Occipital lobe (tissue), 2 donors: Measurements from ENCODE around the gene ARHGDIG. TPM values are rescaled to one million over a fixed set of nuclear protein-coding genes. Genes with fewer than 3 reads are reported as not detected.
"Not testable (repeated sequence)": the region's sequence is repeated elsewhere in the genome, so short reads cannot be mapped to it uniquely, and the experiment has no call there.

Experiments
- DNase-seq: peaks from one replicate; lab custom pipeline; 2025; lab: John Stamatoyannopoulos, UW
- total RNA-seq: library from RNA; depleted of rRNA; stranded (reverse); fragments of >200 nt; gene quantifications from one replicate; pipeline ENCODE4 v1.2.3, GENCODE V29; 2014

Gene ARHGDIG
- total RNA-seq, 1 donor from 2014 or later, result 35.9 TPM

DNA sequence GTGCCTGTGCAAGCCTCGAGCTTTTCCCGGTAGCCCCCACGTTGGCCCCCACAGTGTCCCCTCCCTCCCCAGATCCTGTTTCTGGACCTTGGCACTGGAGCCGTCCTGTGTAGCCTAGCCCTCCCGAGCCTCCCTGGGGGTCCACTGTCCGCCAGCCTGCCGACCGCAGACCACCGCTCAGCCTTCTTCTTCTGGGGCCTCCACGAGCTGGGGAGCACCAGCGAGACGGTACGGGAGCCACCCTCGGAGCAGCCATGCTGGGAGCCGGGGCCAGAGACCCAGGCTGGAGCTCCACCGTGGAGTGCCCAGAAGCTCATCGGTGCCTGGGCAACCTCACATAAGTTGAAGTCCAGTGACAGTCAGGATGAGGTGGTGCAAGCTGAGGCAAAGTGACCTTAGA lies 16.4 kb upstream of the ARHGDIG start:
- DNase-seq, result no peak

DNA sequence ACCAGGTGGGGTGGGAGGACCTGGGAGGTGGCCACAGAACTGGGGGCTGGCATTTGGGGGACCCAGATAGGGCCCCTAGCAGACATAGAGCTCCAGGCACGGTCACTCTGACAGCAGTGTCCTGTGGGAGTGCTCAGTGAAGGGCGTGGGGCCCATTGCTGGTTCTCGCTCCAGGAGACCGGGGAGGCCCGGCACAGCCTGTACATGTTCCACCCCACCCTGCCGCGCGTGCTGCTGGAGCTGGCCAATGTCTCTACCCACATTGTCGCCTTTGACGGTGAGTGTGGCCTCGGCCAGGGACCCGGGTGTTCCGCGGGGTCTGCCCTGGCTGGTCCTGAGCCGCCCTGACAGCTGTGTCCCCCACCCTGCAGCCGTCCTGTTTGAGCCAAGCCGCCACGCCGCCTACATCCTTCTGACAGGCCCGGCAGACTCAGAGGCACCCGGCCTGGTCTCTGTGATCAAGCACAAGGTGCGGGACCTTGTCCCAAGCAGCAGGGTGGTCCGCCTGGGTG lies 15.9 kb upstream of the ARHGDIG start:
- no peak for DNase-seq

DNA sequence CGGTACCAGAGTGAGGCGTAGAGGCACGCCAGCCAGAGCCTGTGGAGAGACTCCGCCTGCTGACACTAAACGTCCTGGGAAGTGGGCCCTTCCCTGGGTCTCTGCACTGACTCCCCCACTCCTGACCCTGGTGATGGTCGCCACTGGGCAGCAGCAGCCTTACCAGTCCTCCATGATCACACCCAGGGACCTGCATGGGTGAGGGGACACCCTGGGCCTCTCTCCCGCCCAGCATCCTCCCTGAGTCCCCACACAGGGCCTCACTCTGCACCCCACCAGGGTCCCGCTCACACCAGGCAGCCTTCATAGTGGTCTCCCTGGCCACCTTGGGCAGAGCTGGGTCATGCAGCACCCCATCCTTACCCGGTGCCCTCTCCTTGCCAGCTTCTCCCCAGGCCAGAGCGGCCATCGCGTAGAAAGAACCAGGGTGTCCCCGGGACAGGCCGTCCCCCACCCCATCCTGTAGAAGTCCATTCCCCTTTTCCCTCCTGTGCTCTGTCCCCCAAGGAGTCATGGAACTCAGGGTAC lies 15.3 kb upstream of the ARHGDIG start:
- DNase-seq, result no peak

DNA sequence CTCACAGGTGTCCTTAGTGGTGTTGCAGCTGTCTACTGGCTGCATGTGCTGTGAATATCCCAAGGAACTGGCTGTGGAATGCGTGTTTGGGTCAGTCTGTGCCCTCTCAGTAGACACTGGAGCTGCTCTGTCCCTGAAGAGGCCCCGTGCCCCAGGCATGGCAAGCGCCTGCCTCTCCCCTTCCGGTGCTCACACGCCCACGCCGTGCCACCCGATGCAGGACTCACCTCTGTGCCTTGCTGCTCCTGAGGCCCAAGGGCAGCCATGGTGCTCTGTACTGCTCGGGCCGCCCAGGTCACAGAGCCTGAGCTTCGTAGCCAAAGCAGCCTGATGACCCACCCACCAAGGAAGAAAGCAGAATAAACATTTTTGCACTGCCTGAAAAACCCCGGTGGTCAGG lies 14.7 kb upstream of the ARHGDIG start:
- no peak for DNase-seq

DNA sequence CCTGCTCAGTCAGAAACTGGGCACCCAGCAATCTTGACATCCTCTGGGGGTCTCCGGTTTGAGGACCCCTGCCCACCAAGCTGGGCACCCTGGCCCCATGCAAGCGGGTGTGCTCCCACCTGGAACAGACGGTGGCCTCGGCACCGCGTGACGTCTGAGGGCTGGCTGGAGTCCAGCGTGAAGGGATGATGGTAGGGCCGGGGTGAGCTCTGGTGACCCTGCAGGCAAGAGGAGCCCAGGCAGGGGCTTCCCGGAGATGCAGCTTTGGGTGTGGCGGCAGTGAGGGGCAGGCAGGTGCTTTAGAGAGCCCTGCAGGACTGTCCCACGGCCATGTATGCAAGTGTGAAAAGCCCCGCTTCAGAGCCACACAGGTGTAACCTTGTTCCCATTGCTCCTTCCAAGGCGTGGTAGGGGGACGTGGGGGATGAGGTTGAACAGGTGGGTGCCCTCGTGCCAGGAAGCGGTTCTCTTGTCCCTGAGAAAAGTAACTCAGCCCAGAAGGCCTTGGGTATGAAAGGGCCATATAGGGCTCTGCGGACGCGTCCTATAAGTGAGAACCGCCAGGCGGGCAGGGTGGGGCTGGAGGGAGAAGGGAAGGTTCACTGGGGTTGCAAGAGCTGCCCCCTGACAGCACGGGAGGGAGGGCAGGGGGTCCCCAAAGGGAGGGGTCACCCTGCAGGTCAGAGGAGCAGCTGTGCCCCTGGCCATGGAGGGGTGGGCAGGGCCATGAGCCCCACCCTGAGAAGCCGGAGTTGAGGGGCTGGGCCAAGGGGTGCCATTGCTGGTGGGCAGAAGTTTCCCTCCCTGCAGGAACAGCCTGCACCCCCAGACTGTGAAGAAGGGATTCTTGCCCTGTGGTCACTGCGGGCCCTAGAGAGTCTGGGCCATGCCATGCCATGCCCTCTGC lies 13.9 kb upstream of the ARHGDIG start:
- DNase-seq, result no peak

DNA sequence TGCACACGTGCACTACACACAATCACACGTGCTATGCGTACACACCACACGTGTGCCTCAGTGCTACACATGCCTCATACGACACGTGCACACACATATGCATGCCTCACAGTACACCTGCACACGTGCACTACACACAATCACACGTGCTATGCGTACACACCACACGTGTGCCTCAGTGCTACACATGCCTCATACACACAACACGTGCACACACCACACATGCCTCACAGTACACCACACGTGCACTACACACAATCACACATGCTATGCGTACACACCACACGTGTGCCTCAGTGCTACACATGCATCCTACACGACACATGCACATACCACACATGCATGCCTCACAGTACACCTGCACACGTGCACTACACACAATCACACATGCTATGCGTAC lies 12.8 kb upstream of the ARHGDIG start:
- DNase-seq, result not testable (repeated sequence)

DNA sequence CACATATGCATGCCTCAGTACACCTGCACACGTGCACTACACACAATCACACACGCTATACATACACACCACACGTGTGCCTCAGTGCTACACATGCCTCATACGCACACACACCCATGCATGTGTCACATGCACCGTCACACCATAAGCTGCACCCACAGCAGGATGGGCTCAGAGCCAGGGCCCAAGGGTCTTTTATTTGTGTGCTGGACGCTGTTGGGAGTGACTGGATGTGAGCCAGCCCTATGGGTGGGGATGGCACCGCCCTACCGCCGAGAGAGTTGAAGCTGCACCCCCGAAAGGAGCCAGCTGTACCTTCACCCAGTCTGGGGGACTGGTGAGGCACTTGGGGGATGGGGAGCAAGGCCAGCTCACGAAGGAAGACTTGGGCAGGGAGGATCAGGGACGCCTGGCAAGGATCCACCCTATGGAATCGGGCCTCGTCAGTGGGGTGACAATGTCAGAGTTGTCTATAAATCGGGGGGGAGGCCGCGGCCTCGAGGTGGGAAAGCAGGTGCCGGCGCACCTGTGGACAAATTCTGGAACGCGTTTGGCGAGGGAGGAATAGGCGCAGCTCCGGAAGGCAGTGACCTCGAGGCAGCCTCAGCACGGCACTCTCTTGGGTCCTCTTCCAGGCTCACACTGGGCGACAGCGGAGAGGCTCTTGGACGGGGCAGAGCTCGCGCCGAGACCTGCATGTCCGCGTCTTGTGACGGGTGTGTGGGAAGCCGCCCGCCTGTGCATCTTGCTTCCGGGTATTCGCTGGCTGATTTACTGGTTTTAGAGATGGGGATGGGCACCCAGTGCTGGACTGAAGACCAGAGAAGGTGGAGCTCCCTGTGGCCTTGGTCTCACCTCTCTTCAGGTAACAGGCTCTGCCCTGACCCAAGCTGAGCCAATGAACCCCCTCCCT lies 12.0 kb upstream of the ARHGDIG start:
- DNase-seq, result no peak

DNA sequence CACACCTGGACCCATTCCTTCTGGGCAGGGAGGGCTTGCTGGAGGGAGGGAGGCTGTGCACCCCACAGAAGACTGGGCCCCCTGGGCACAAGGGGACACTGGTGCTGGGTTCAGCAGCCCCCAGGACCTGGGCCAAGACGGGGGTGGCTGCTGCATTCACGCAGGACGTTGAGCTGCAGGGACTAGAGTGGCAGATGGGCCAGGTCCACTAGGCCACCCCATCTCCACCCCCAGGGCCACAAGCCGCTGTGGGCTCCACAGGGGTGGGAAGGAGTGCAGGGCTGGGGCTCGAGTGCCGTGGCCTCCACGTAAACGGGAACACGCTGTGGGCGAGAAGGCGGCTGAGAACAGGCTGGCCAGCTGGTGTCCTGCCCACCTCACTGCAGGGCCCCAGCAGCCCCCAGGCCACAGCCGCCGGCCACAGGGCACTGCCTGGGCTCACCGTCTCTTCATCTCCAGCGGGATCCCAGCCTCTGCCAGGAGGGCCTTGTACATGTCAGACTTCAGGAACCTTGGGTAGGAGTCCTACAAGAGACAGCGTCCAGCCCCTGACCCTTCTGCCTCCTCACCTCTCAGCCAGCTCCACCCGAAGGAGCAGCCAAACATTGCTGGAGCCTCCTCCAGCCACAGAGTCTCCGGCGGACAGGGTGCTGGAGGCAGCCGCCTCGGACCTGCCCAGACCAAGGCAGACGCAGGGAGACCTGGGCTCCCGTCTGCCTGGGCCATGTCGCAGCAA lies 11.2 kb upstream of the ARHGDIG start:
- no peak for DNase-seq

DNA sequence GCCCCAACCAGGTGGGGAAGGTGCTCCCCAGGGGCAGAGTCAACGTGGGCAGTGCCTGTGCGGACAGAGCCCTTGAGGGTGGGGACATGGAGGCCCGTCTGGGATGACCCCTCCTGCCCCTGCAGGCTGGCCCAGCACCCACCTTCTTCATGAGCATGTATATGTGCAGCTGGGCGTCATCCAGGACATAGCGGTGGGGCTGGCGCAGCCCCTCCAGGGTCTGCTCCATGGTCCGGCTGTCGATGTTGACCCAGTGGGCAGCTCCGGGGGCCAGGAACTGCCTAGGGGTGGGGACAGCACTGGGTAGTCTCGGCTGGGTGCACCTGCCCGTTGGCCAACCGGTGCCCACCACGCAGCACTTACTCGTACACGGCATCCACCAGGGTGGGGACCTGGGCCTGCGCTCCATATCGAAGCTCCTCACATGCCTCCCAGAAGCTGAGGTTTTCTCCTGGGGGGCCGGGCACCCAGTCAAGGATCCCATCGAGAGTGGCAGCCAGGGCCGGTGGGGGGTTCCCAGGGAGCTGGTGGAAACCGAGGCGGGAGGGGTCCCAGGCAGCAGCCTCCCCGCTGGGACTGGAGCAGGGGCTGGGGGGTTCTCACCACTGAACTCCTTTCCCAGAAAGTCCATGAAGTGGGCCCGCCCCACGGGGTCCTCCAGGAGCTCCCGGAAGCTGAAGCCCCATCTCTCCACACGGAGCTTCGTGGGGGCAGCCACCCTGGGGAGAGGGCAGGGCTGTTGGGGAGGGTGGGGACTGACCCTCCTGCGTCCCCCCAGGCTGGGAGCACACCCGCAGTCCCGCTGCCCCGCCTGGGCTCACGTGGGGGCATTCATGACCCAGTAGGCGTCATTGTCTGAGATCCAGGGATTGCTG lies 9.8 kb upstream of the ARHGDIG start:
- no peak for DNase-seq

DNA sequence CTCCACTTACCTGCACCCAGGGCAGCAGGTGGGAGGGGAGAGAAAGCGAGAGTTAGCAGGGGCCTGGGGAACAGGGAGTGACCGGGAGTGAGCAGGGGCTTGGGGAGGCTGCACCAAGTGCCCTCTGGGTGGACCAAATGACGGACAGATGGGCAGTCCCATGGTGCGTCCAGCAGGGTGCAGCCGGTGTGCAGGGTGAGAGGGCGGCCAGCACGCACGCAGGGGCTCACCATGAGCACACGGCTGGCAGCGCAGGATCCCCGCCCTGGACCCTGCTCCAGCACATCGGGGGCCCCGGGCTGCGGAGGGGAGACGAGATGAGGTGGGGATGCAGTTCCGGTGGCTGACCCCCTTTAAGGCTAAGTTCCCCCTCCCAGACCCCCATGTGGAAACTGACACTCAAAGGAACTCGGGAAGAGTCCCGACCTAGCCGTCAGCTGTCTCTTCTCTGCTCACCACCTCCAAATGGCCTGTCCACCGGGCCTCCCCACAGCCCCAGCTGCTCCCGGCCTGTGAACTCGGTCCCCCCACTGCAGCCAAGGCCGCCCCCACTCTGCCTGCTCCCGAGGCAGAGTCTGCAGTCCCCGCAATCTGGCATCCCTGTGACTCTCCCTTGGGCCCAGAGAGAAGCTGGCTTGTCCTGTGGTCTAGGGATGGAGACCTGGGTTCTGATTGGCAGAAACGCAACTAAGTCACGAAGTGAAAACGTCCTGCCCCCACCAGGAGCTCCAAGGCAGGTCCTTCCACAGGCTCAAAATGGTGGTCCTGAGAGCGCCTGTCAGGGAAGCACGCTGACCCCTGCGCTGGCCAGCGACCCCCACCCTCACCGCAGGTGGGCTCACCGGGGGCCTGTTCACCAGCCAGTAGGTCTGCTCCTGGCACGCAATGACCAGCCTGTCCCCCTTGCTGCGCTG lies 7.5 kb upstream of the ARHGDIG start:
- no peak for DNase-seq

DNA sequence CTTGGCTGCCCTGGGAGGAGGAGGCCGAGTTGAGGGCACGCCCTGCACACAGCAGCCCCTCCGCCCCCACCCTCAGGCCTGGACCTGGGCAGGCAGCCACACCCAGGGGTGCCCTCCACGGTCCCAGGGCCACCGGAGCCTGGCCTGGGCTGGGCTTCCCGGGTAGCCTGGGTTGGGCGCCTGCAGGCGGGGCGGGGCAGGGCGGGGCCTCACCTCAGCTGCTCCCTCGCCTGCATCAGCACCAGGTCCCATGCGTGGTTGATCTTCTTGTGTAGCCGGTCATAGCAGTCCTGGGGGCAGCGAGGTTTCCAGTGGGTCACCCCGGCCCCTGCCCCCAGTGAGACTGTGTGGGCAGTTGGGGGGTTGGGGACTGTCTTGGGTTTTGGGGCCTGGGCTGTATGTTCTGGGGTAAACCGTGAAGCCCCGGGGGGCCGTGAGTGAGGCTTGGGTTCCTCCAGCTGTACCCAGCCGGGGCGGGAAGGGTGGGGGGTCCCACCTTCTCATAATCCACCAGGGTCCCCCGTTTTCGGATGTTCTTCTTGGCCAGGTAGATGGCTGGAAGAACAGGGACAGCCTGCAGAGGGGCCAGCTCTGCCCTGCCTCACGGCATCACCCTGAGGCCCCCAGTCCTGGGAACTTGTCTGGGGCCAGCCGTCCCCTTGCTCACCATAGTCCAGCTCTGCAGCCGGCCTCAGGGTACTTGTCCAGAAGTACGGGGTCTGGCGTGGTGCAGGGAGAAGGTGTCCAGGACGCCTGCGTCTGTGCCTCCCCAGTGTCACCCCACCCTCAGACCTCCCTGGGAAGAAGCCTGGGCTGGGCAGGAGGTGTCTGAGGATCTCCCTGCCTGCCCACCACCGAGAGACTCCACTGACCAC lies 6.6 kb upstream of the ARHGDIG start:
- no peak for DNase-seq

DNA sequence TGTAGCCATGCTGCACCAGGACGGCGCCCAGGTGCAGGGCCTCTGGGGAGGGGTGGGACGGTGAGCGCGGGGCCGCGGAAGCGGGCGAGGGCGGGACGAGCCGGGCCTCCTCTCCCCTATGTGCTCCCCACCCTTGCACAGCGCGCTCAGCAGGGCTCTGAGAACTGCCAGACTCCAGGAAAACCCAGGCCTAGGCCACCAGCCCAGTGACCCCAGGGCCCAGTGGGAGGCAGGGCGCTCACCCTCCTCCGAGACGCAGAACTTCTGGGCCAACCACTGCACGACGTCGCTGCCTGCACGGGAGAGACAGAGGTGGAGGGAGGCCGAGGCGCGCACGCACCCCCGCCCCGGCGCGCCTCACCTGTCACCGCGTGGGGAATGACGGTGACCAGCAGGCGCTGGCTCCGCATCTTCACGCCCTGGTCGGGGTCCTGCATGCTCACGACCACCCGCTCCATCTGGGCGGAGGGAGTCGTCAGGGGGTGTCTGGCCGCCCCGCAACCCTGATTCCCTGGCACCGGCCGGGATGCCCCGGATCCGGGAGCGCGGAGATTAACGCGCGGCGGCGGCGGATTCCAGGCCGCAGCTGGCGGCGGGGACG lies 5.2 kb upstream of the ARHGDIG start:
- no peak for DNase-seq

DNA sequence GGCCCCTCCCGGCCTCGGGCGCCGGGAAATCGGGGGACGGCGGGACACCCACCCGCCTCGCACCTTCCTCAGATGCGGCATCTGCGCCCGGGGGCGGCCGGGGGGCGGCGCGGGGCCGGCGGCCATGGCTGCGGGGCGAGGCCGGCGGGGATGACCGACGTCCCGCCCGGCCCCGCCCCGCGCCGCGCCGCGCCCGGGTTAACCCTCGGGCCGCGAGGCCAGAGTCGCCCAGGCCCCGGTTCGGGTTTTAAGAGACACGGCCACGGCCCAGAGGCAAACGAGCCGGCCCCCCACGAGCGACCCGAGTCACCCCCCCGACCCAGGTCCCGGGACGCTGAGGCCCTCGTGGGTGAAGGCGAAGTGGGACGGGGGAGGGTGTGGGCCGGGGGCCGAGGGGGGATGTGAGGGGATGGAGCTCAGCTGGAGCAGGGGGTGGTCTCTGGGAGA lies 4.6 kb upstream of the ARHGDIG start, which contains the start of gene RGS11:
Gene RGS11, minus strand, starts transcription at position 159 of the 447 bp plus-strand sequence. Its CDS starts 33 bp downstream, at position 126.
- no peak for DNase-seq

DNA sequence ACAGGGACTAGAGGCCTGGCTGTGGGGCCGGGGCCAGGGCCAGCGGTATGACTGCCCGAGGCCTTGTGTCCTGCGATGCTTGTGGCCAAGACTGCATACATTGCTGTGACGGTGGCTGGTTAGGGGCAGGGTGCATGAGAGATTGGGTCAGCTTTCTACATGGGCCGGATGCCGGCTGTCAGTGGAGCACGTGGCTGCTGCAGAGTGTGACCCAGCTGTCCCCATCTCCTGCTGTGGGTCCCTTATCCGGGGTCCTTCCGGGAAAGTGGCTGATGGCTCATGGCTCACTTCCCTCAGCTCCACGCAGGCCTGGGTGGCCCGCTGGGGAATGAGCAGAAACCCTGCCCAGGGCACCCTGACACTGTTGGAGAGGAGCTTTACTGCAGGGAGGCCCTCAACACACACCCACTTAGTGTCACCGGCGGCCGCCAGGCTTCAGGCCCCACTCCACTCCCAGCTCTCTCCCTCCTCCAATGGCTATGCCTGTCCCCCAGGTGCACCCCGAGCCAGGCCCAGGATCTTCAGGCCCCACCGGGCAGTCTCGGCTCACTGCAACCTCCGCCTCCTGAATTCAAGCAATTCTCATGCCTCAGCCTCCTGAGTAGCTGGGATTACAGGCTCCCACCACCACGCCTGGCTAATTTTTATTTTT lies 3.8 kb upstream of the ARHGDIG start:
- DNase-seq, result no peak

DNA sequence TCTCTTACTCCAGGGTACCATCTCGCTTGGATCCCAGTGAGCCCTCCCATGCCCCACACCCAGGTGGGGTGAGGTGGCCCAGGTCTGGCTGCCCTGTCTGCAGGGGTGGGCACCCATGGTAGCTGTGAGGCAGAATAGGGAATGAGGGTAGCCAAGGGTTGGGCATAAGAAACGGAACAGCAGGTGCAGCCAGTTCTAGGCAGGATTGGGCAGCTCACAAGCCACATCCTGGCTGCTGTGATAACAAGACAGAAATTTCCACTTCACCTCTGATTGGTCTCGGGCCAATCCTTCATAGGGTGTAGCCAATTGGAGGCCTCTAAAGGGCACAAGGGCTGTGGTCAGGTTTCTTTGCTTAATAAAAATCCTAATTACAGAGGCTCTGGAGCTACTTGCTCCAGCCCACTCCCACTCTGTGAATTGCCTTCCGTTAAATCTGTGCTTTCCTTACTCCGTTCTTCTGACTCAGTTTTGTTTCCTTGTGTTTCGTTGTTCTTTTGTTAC lies 1.5 kb upstream of the ARHGDIG start:
- no peak for DNase-seq

DNA sequence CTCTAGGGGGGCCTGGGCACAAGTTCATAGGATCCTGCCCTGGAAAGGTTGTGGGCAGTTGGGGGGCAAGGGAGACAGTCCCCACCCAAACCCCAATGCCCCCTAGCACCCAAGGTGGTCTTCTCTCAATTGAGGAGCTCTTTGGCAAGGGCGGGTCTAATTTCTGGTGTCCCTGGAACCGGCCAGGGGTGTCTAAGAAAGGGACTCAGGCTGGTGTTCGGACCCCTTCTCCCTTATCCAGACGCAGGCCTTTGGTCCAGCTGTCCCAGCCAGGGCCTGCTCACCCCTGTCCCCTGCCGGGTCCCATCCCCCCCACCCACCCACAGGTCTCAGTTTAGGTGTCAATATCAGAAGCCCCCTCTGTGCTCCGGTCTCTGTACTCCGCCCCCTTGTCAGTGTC lies 860 bp upstream of the ARHGDIG start:
- DNase-seq, result no peak

DNA sequence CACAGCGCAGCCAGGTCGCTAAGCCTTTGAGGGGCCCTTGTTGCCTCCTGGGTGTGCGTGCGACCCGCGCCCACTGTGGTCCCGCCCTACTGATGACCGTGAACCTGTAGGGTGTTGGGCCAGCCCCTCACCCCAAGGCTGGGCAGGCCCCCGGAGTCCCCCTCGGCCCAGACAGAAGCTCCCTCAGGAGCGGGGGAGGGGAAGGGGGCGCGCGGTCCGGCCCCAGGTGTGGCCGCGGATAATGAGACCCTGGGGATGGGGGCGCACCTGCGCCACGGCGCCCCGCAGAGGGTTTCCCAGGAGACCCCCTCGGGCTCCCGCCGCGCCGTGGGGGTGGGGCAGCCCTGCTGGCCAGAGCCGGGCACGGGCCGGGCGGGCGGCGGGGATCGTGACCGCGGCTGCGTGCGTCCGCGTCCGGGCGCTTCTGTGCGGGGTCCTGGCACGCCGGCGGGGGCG lies 358 bp upstream of the ARHGDIG start:
- no peak for DNase-seq
